Ovary (tissue), 3 donors: ENCODE data around the gene PBX4.

Source experiments
- CTCF ChIP-seq, 3 donors: fragments of 450-650 bp in 2 of 3; fragments of 200-600 bp in 1 of 3; IDR thresholded peaks; one replicate each; pipeline versions ENCODE4 v1.5.1 to v1.8.0; 2016 to 2022; ENCODE audit warnings: antibody characterized with exemption in 3 of 3, mild to moderate bottlenecking in 1 of 3
- POLR2A ChIP-seq: fragments of 450-650 bp; IDR thresholded peaks from one replicate; pipeline ENCODE4 v1.6.1; 2017; ENCODE audit warnings: antibody characterized with exemption, mild to moderate bottlenecking, moderate library complexity
- donor health status: DM: no; HTN: no; CAD: no.

- TF ChIP-seq POLR2A (no peak), CTCF (IDR thresholded peaks at IDR 0.05) (no peak)
Observed at GRCh38 chr19:19534556-19535265, 83.8 kb downstream of the PBX4 start.
